Activated CD8-positive, alpha-beta T cell treated with anti-CD3 and anti-CD28 coated beads, Interleukin-2, amount 10 ng/mL, durations not matched to agents 7 days and 5 days (primary cell): ENCODE data around the gene SPECC1L. TPM values are rescaled to one million over a fixed set of nuclear protein-coding genes. Genes with fewer than 3 reads are reported as not detected.
A peak's percentile ranks its signal among the peaks of the same experiment; 100 is the strongest.
"Not testable (repeated sequence)": the region's sequence is repeated elsewhere in the genome, so short reads cannot be mapped to it uniquely, and the experiment has no call there.

Experiments used
- ATAC-seq: fragments of 150-1000 bp; cut with Tn5 transposase; one replicate; pipeline ENCODE4 v1.10.0; 2021; ENCODE audit warnings: moderate library complexity
- CTCF ChIA-PET: fragments of 350-600 bp; sonication (Branson Sonifier 250); formaldehyde crosslinking; loops from one replicate; lab custom pipeline; 2021; ENCODE audit warnings: antibody characterized with exemption; lab: Charles Lee
- POLR2A ChIA-PET: fragments of 350-600 bp; sonication (Branson Sonifier 250); formaldehyde crosslinking; loops from one replicate; lab custom pipeline; 2021; ENCODE audit warnings: antibody characterized with exemption; lab: Charles Lee
- DNase-seq: peaks from one replicate; pipeline ENCODE4 v3.0.0-alpha.2; 2020
- H3K27ac Mint-ChIP-seq: one replicate; pipeline ENCODE4 v1.8.0; 2021; ENCODE audit warnings: mild to moderate bottlenecking, mixed read lengths
- H3K27me3 Mint-ChIP-seq: one replicate; pipeline ENCODE4 v1.8.0; 2021; ENCODE audit warnings: low read depth, mixed read lengths
- H3K36me3 Mint-ChIP-seq: one replicate; pipeline ENCODE4 v1.8.0; 2021; ENCODE audit warnings: low read depth, mixed read lengths
- H3K4me1 Mint-ChIP-seq: one replicate; pipeline ENCODE4 v1.8.0; 2021; ENCODE audit warnings: low read depth, mixed read lengths
- H3K4me3 Mint-ChIP-seq: one replicate; pipeline ENCODE4 v1.8.0; 2021; ENCODE audit warnings: mild to moderate bottlenecking, mixed read lengths
- H3K9me3 Mint-ChIP-seq: one replicate; pipeline ENCODE4 v1.8.0; 2022; ENCODE audit warnings: mixed read lengths; ENCODE audit not compliant: insufficient read depth
- total RNA-seq, 2 experiments: library from RNA; stranded (reverse); gene quantifications; one replicate each; pipeline ENCODE4 v1.2.3, GENCODE V29; 2021

SPECC1L gene
- total RNA-seq, 2 experiments from 2014 or later = 57.6 to 59.7 TPM

GRCh38 chr22:24248611-24249010 is 22.0 kb upstream of the SPECC1L start:
- ATAC-seq, H3K27me3 Mint-ChIP-seq, H3K36me3 Mint-ChIP-seq, DNase-seq, H3K27ac Mint-ChIP-seq, POLR2A ChIA-PET, H3K4me3 Mint-ChIP-seq, H3K9me3 Mint-ChIP-seq: not testable (repeated sequence)
- H3K4me1 Mint-ChIP-seq = peaks cover 19% of the 10 kb centered on the region
- CTCF ChIA-PET = interaction anchor here (1.4 to 1.5 kb wide), 2 partner anchors 48 to 93 kb away, joined by 3 to 6 read pairs; no protein-coding TSS in a partner anchor

GRCh38 chr22:24249413-24249812 is 21.2 kb upstream of the SPECC1L start:
- POLR2A ChIA-PET, ATAC-seq, DNase-seq, H3K27ac Mint-ChIP-seq, CTCF ChIA-PET, H3K4me3 Mint-ChIP-seq, H3K36me3 Mint-ChIP-seq, H3K9me3 Mint-ChIP-seq, H3K27me3 Mint-ChIP-seq: not testable (repeated sequence)
- peaks cover 13% of the 10 kb centered on the region for H3K4me1 Mint-ChIP-seq

- H3K4me3 Mint-ChIP-seq, H3K4me1 Mint-ChIP-seq, H3K27me3 Mint-ChIP-seq, H3K27ac Mint-ChIP-seq, CTCF ChIA-PET, DNase-seq, POLR2A ChIA-PET, H3K36me3 Mint-ChIP-seq, ATAC-seq, H3K9me3 Mint-ChIP-seq: not testable (repeated sequence)
Measured at GRCh38 chr22:24251286-24251685, 19.3 kb upstream of the SPECC1L start.

- H3K4me3 Mint-ChIP-seq, H3K36me3 Mint-ChIP-seq, CTCF ChIA-PET, H3K9me3 Mint-ChIP-seq, DNase-seq, H3K27ac Mint-ChIP-seq, ATAC-seq, POLR2A ChIA-PET, H3K4me1 Mint-ChIP-seq, H3K27me3 Mint-ChIP-seq: not testable (repeated sequence)
Measured at GRCh38 chr22:24253126-24253525, 17.5 kb upstream of the SPECC1L start.

- POLR2A ChIA-PET, H3K27me3 Mint-ChIP-seq, ATAC-seq: not testable (repeated sequence)
Measured at GRCh38 chr22:24256136-24256535, 14.5 kb upstream of the SPECC1L start.

GRCh38 chr22:24256736-24257135 is 13.9 kb upstream of the SPECC1L start:
- H3K27me3 Mint-ChIP-seq, H3K4me3 Mint-ChIP-seq, CTCF ChIA-PET, ATAC-seq, H3K27ac Mint-ChIP-seq, DNase-seq, POLR2A ChIA-PET, H3K4me1 Mint-ChIP-seq, H3K36me3 Mint-ChIP-seq, H3K9me3 Mint-ChIP-seq: not testable (repeated sequence)

More at GRCh38 chr22:24256136-24256535, 14.5 kb upstream of the SPECC1L start:
- H3K4me1 Mint-ChIP-seq, H3K9me3 Mint-ChIP-seq, H3K36me3 Mint-ChIP-seq, H3K27ac Mint-ChIP-seq, DNase-seq, CTCF ChIA-PET, H3K4me3 Mint-ChIP-seq: not testable (repeated sequence)

GRCh38 chr22:24259459-24259858 is 11.2 kb upstream of the SPECC1L start:
- H3K4me3 Mint-ChIP-seq = not testable (repeated sequence)

GRCh38 chr22:24262185-24262749 is 8.4 kb upstream of the SPECC1L start:
- ATAC-seq = not testable (repeated sequence)

More at GRCh38 chr22:24259459-24259858, 11.2 kb upstream of the SPECC1L start:
- CTCF ChIA-PET, H3K9me3 Mint-ChIP-seq, POLR2A ChIA-PET, H3K27me3 Mint-ChIP-seq, H3K27ac Mint-ChIP-seq, H3K4me1 Mint-ChIP-seq, H3K36me3 Mint-ChIP-seq: not testable (repeated sequence)
- ATAC-seq = peak; percentile 51
- DNase-seq = peak; percentile 87

GRCh38 chr22:24263479-24263878 is 7.2 kb upstream of the SPECC1L start:
- CTCF ChIA-PET, DNase-seq, ATAC-seq, H3K27me3 Mint-ChIP-seq, H3K4me3 Mint-ChIP-seq, POLR2A ChIA-PET, H3K9me3 Mint-ChIP-seq, H3K36me3 Mint-ChIP-seq: not testable (repeated sequence)
- peak overlapping the region; percentile 46 for H3K27ac Mint-ChIP-seq
- peaks cover 22% of the 10 kb centered on the region for H3K4me1 Mint-ChIP-seq

More at GRCh38 chr22:24262185-24262749, 8.4 kb upstream of the SPECC1L start:
- H3K4me3 Mint-ChIP-seq, POLR2A ChIA-PET, H3K27me3 Mint-ChIP-seq, H3K36me3 Mint-ChIP-seq, H3K9me3 Mint-ChIP-seq, CTCF ChIA-PET, H3K27ac Mint-ChIP-seq: not testable (repeated sequence)
- peaks cover 22% of the 10 kb centered on the region for H3K4me1 Mint-ChIP-seq
- DNase-seq = peak; percentile 7

GRCh38 chr22:24264329-24264896 is 6.2 kb upstream of the SPECC1L start:
- H3K4me1 Mint-ChIP-seq = peaks cover 20% of the 10 kb centered on the region
- H3K4me3 Mint-ChIP-seq, ATAC-seq, CTCF ChIA-PET, H3K9me3 Mint-ChIP-seq, H3K27me3 Mint-ChIP-seq, POLR2A ChIA-PET, DNase-seq, H3K36me3 Mint-ChIP-seq: not testable (repeated sequence)
- peak overlapping the region; percentile 69 for H3K27ac Mint-ChIP-seq

- Mint-ChIP-seq H3K27me3 (no peaks in the 10 kb centered on the region), H3K4me1 (peaks cover 23% of the 10 kb centered on the region), H3K36me3 (no peaks in the 10 kb centered on the region), H3K4me3 (no peak overlapping the region), H3K27ac (no peak overlapping the region), H3K9me3 (no peaks in the 10 kb centered on the region)
- CTCF ChIA-PET = no interaction called here
- POLR2A ChIA-PET = no interaction called here
- ATAC-seq = no peak
- DNase-seq = no peak
Measured at GRCh38 chr22:24265734-24266133, 4.9 kb upstream of the SPECC1L start.

- peaks cover 24% of the 10 kb centered on the region for H3K4me1 Mint-ChIP-seq
- H3K4me3 Mint-ChIP-seq, H3K36me3 Mint-ChIP-seq, H3K9me3 Mint-ChIP-seq, ATAC-seq, POLR2A ChIA-PET, H3K27ac Mint-ChIP-seq, CTCF ChIA-PET, H3K27me3 Mint-ChIP-seq, DNase-seq: not testable (repeated sequence)
Measured at GRCh38 chr22:24266495-24266894, 4.1 kb upstream of the SPECC1L start.
